K562 (cell line): ENCODE data around the gene ALOXE3. TPM values are rescaled to one million over a fixed set of nuclear protein-coding genes. Genes with fewer than 3 reads are reported as not detected.

Experiments
- ATAC-seq: fragments of 200-7000 bp; cut with Tn5 transposase; 3 replicates; pipeline ENCODE4 v1.9.1; 2020; ENCODE audit warnings: moderate library complexity
- BruUV-seq: library from RNA; stranded (reverse); fragments of 400-500 nt; replicated peaks from 2 replicates; lab custom pipeline; 2021; lab: Mats Ljungman, UMichigan
- CTCF ChIA-PET: fragments of 300-600 bp; formaldehyde crosslinking; extraction: SDS; loops from one replicate; lab custom pipeline; 2021; ENCODE audit warnings: low intra/inter-chr PET ratio; lab: Yijun Ruan, JAX
- POLR2A ChIA-PET: fragments of 300-600, 350-650 bp; sonication (Branson Sonifier 250); formaldehyde crosslinking; extraction: SDS; loops from one replicate; lab custom pipeline; 2021; ENCODE audit warnings: antibody characterized with exemption, inconsistent platforms; lab: Yijun Ruan, JAX
- DNase-seq, 4 experiments: peaks; one replicate each; pipeline versions ENCODE4 v3.0.0 to v3.0.0-alpha.2; 2011 to 2018; ENCODE audit warnings: low spot score in 3 of 4, mixed read lengths in 3 of 4; ENCODE audit errors: extremely low read depth in 1 of 4
- FAIRE-seq: peaks from 2 replicates; lab custom pipeline; 2011; peaks lifted over from hg19 to GRCh38; lab: Jason Lieb, UNC
- H2AFZ ChIP-seq: 2 replicates; pipeline ENCODE4 v1.6.0; 2011; ENCODE audit warnings: low read depth, low read length, control low read depth, inconsistent platforms
- H3K27ac ChIP-seq: fragments of 200-600 bp; 3 replicates; pipeline ENCODE4 v1.8.0; 2011; ENCODE audit warnings: low read depth, mild to moderate bottlenecking, control low read depth, inconsistent platforms, low read length, moderate library complexity, mixed read lengths; ENCODE audit errors: extremely low read depth
- H3K27me3 ChIP-seq, 2 experiments: fragments of 300-600 bp in 1 of 2; 2 replicates in 1 of 2; 3 replicates in 1 of 2; pipeline versions ENCODE4 v1.6.0 to v1.8.0; 2011; ENCODE audit warnings: inconsistent platforms in 2 of 2, low read length in 2 of 2, mild to moderate bottlenecking in 1 of 2, mixed read lengths in 1 of 2, moderate library complexity in 1 of 2; ENCODE audit not compliant: control insufficient read depth in 2 of 2, insufficient read depth in 2 of 2
- H3K36me3 ChIP-seq: fragments of 300-600 bp; 3 replicates; pipeline ENCODE4 v1.8.0; 2011; ENCODE audit warnings: mild to moderate bottlenecking, low read length, inconsistent platforms; ENCODE audit not compliant: control insufficient read depth, insufficient read depth
- H3K4me1 ChIP-seq, 2 experiments: fragments of 200-600 bp in 1 of 2; replicated peaks in 1 of 2; 2 replicates in 1 of 2; 3 replicates in 1 of 2; pipeline versions ENCODE4 v1.5.1 to v1.8.0; 2011; ENCODE audit warnings: inconsistent platforms in 2 of 2, low read length in 2 of 2, mild to moderate bottlenecking in 1 of 2, mixed read lengths in 1 of 2, moderate library complexity in 1 of 2; ENCODE audit not compliant: control insufficient read depth in 2 of 2, insufficient read depth in 2 of 2
- H3K4me2 ChIP-seq: 2 replicates; pipeline ENCODE4 v1.6.1; 2011; ENCODE audit warnings: low read length, control low read depth, inconsistent platforms, mixed read lengths; ENCODE audit not compliant: insufficient read depth
- H3K4me3 ChIP-seq: fragments of 200-600 bp; sonication (generic), shearing (Covaris generic); 2 replicates; pipeline ENCODE4 v1.5.1; 2016; ENCODE audit warnings: control low read depth, inconsistent platforms
- H3K79me2 ChIP-seq: fragments of 200-600 bp; 3 replicates; pipeline ENCODE4 v1.8.0; 2011; ENCODE audit warnings: low read length, inconsistent platforms; ENCODE audit not compliant: control insufficient read depth, insufficient read depth
- H3K9ac ChIP-seq, 2 experiments: 2 replicates each; pipeline versions ENCODE4 v1.6.0 to v1.6.1; 2011; ENCODE audit warnings: low read depth in 2 of 2, low read length in 2 of 2, control low read depth in 1 of 2, inconsistent platforms in 1 of 2, mild to moderate bottlenecking in 1 of 2, mixed read lengths in 1 of 2; ENCODE audit not compliant: insufficient read depth in 1 of 2
- H3K9me1 ChIP-seq: one replicate; pipeline ENCODE4 v1.6.0; 2011; ENCODE audit warnings: inconsistent platforms, mild to moderate bottlenecking, low read length, moderate library complexity; ENCODE audit not compliant: control insufficient read depth, insufficient read depth
- H3K9me3 ChIP-seq: replicated peaks from 2 replicates; pipeline ENCODE4 v1.5.1; 2011; ENCODE audit warnings: low read depth, low read length, inconsistent platforms; ENCODE audit not compliant: control insufficient read depth, insufficient read depth
- H4K20me1 ChIP-seq: replicated peaks from 2 replicates; pipeline ENCODE4 v1.6.1; 2011; ENCODE audit warnings: low read length, inconsistent platforms, mixed read lengths; ENCODE audit not compliant: control insufficient read depth, insufficient read depth
- HMBOX1 ChIP-seq: sonication (generic); IDR thresholded peaks from 2 replicates; pipeline ENCODE4 v1.6.1; 2016
- RBFOX2 ChIP-seq: fragments of 200-400 bp; formaldehyde crosslinking; IDR thresholded peaks from 2 replicates; pipeline ENCODE4 v1.6.1; 2017; ENCODE audit warnings: low read depth, mild to moderate bottlenecking, low read length, moderate library complexity
- RNF2 ChIP-seq: sonication (generic); IDR thresholded peaks from 2 replicates; pipeline ENCODE4 v1.6.1; 2016
- TCF7 ChIP-seq: sonication (generic); IDR thresholded peaks from 2 replicates; pipeline ENCODE4 v1.6.1; 2016; ENCODE audit warnings: antibody characterized with exemption, borderline replicate concordance
- ZFP1 ChIP-seq: fragments of 450-650 bp; formaldehyde crosslinking; IDR thresholded peaks from 2 replicates; pipeline ENCODE4 v1.4.0; 2020; ENCODE audit warnings: mild to moderate bottlenecking, mixed read lengths
- WGBS: fragments of 100-300 bp; shearing (Covaris generic); methylation state at CpG from one replicate; pipeline ENCODE4 v1.1.6; 2016; ENCODE audit warnings: low coverage, mixed read lengths; ENCODE audit not compliant: insufficient coverage; ENCODE audit errors: missing lambda C conversion rate; 5-methylcytosine and 5-hydroxymethylcytosine counted together
- in situ Hi-C: fragments of 300-500 bp; cut with MboI; formaldehyde crosslinking; loops from 4 replicates; pipeline ENCODE4 v1.15.0; 2018; ENCODE audit warnings: inconsistent platforms, mixed read lengths
- intact Hi-C: fragments of 100-400 bp; cut with micrococcal nuclease; formaldehyde crosslinking; loops from 2 replicates; pipeline ENCODE4 v1.14.2; 2022
- polyA plus RNA-seq, 8 experiments: library from polyadenylated mRNA; depleted of rRNA in 4 of 8; stranded (reverse) in 5 of 8; unstranded in 3 of 8; fragments of >200 nt; fragmentation: Nextera tagmentation in 2 of 8; fragmentation: Illumina TruSeq in 1 of 8; extraction: Ambion mirVana in 2 of 8; extraction: Trizol in 1 of 8; gene quantifications; 2 replicates each; pipeline versions ENCODE4 v1.2.1 to v1.2.3, GENCODE V29; 2011 to 2014; ENCODE audit warnings: inconsistent platforms in 1 of 8, missing spikeins in 1 of 8
- total RNA-seq, 7 experiments: library from RNA; depleted of rRNA in 6 of 7; stranded (reverse); fragments of >200 nt in 6 of 7; fragmentation: Illumina TruSeq in 2 of 7; extraction: Trizol in 2 of 7; gene quantifications; 2 replicates each; pipeline versions ENCODE4 v1.2.1 to v1.2.3, GENCODE V29; 2011 to 2021; ENCODE audit warnings: low replicate concordance in 1 of 7

The ALOXE3 gene
- total and polyA plus RNA-seq, 9 of the 15 experiments (the other 6 are each of a cell fraction or from before 2014, with no cell fraction given), result 0.04 TPM; not detected in 8

GRCh38 chr17:8140065-8141029, 22.0 kb upstream of the ALOXE3 start:
- H3K4me2 ChIP-seq, result no peak overlapping the region

More at GRCh38 chr17:8140065-8141029, 22.0 kb upstream of the ALOXE3 start:
- Histone ChIP-seq H3K9me1 (no peaks in the 10 kb centered on the region), H3K4me1 (peaks cover 6 to 28% of the 10 kb centered on the region in 2 experiments; a peak in 4 of 5 replicates), H3K9ac (0 out of 4 replicates have a peak overlapping the region, but pooled peaks of 1 of the 2 experiments have one; percentile 9)
- no TSS peak for BruUV-seq
- POLR2A ChIA-PET, result interaction anchor here (0.6 to 3.3 kb wide), 8 partner anchors 8 to 877 kb away, joined by 3 to 19 read pairs (median 4); partner anchors contain the start of gene PER1
- TF ChIP-seq TCF7 (no peak), HMBOX1 (no peak), RBFOX2 (0 out of 2 replicates have a peak, but pooled peaks have one; percentile 26), ZFP1 (CRISPR knock-in tag) (no peak), RNF2 (no peak)
- TF ChIP-seq, all 486 proteins: peak for 1
- 72% methylated on average over 11 of the region's 18 CpGs for WGBS
- intact Hi-C loops (no loop called here), in situ Hi-C loops (no loop called here)
- no peak overlapping the region for H3K27ac ChIP-seq
- DNase-seq (no peak), ATAC-seq (no peak), FAIRE-seq (no peak)
- no peaks in the 10 kb centered on the region for H3K27me3 ChIP-seq
- 0 out of 2 replicates have a peak, but pooled peaks cover 2% of the 10 kb centered on the region for H4K20me1 ChIP-seq
- H2AFZ ChIP-seq, result no peak overlapping the region
- no peaks in the 10 kb centered on the region for H3K79me2 ChIP-seq
- CTCF ChIA-PET, result interaction anchor here (0.6 to 1.2 kb wide), 2 partner anchors 34 to 46 kb away, joined by 3 to 4 read pairs; no protein-coding TSS in a partner anchor
- H3K36me3 ChIP-seq, result peaks cover 41% of the 10 kb centered on the region; the same call in 2 of the 3 replicates
- no peak overlapping the region for H3K4me3 ChIP-seq
- no peaks in the 10 kb centered on the region for H3K9me3 ChIP-seq
